ENCODE measurements around the gene SLMAP.

Gene SLMAP

DNA sequence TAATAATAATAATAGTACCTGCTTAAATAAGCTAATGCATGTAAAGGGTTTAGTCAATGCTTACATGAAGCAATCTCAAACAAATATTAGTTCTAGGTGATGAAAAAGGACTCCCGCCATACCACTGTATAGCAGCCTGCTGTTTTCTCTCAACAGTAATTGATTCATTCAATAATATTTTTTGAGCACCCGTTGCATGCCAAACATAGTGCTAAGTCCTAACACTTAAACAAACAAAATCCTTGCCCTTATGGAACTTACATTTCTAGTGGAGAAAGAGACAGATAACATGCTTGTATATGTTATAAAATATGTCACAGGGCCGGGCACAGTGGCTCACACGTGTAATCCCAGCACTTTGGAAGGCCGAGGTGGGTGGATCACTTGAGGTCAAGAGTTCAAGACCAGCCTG is 190.9 kb downstream of the SLMAP start:
- no peak for DNase-seq

GRCh38 chr3:57948080-57948671 is 192.1 kb downstream of the SLMAP start:
- no peak for DNase-seq

DNA sequence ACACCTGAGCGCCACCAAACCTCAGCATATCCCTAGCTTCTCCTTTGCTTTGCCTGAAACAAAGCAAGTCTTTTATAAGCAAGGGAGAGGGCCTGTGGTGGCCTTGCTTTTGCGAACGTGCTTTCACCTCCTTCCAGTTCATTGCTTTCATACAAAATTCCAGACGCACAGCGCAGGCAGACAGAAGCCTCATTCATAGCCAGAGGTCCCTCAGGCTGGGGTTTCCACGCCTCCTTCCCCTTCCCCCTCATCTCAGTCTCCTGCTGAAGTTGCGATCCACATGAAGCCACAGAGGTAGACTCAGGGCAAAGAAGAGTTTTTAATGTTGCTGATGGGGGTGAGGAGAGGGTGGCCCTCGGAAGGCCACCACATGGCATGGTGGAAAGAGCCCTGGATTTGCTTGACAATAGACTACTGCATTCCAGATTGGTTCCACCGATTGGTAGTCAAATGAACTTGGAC is 192.7 kb downstream of the SLMAP start:
- DNase-seq = no peak

- no peak for DNase-seq
These were observed 193.2 kb downstream of the SLMAP start for GRCh38 chr3:57949344-57949743.

GRCh38 chr3:57949785-57950615 is 193.9 kb downstream of the SLMAP start:
- no peak for DNase-seq

DNA sequence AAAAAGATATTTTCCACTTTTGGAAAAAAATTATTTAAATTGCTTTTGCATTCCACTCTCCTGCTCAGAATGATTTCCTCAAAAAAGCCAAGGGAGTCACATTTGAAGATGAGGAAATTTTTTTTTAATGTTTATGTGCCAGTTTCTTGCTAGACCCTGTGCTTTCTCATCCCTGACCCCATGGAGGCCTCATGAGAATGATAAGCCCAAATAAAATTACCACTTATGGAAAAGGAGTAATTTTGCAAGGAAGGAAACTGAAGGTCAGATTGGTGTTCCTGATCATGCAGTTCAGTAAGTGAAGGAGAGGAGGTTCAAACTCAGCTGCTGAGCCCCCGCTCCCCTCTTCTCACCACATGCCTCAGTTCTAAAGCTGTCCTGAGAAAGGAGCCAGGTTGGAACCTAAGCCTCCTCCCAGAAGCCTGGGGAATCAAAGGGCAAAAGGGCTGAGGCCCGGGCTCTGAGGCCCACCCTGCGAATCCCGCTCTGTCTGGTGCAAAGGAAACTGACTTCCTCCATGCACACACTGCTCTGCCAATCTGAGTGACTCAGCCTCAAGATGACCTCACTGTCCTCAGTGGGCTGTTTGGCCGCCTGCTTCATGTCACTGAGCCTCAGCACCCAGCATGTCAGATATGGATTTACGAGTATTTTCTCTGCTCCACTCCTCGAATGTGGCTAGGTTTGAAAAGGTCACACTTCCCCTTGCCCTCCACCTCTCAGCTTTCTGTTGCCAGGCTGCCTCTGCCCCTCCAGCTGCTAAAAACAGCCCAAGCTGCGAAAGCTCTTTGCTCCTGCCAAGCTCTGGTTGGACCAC is 195.2 kb downstream of the SLMAP start:
- peak; percentile 70 for DNase-seq

DNA sequence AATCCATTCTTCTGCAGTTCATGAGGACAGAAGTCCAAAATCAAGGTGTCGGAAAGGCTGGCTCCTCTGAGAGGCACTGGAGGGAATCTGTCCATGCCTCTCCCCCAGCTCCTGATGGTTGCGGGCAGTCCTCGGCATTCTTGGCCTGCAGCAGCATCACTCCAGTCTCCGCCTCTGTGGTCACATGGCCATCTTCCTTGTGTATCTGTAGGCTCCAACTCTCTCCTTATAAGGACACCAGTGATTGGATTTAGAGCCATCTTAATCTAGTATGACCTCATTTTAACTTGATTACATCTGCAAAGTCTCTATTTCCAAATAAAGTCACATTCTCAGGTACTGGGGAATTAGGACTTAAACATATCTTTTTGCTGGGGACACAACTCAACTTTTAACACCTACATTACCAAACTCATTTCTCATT is 196.1 kb downstream of the SLMAP start:
- DNase-seq = peak; percentile 62

DNA sequence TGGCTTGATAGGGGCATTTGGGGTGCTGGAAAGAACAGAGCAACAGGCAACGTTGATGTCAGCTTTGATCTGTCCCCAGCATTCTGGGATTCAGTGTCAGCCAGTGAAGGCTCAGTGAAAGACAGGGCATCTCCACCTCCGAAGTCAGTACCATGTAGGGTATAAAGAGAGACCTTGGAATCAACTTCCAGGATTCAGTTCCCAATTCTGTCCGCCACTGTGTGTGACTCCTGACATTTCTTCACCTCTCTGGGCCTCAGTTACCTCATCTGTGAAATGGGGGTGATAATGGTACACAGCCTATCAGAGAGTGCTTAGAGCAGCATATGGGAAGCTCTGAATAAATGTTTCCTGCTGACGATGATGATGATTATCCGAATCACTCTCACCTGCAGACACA is 196.5 kb downstream of the SLMAP start:
- no peak for DNase-seq

DNA sequence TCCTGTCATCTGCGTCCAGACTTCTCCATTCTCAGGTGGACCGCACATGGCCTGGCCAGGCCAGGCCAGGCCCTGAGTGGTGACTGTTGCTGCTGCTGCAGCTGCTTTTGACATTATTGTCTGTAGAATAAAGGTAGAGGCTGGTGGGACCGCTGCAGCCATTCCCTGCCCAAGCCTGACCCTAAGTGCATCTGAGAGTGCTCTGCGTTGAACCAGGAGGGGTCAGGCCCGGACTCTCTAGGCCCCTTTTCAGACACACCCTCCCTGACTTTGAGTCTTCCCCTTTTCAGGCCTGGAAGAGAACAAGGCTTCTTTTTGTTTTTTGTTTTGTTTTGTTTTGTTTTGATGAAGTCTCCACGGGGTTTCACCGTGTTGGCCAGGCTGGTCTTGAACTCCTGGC is 197.5 kb downstream of the SLMAP start:
- DNase-seq = no peak

DNA sequence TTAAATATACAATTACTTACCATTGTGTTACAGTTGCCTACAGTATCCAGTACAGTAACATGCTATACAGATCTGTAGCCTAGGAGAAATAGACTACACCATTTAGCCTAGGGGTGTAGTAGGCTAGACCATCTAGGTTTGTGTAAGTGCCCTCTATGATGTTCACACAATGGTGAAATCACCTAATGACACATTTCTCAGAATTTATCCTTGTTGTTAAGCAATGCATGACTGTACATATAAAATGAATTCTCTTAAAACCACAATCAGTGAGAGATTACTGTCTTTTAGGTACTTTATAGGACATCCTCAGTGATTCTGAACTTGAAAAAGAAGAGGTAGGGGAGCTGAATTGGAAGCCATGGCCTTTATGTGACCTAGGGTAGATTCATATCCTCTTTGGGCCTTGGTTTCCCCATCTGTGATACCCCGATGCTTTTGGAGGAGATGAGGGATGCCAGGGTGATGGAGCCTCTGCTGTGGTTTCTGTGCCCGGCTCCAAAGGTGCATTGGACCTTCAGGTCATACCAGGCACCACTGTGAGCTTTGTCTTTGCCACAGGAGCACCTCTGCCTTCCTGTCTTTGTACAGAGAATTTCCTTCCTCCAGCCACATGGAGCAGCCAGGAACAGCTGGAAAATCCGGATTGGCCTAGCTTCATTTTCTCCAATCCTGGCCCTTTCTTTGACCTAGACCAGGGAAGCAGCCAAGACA is 200.2 kb downstream of the SLMAP start:
- no peak for DNase-seq

- DNase-seq = no peak
These were observed 200.7 kb downstream of the SLMAP start for GRCh38 chr3:57956833-57957174.

GRCh38 chr3:57957824-57958223 is 201.7 kb downstream of the SLMAP start:
- DNase-seq = no peak

GRCh38 chr3:57958642-57959422 is 202.7 kb downstream of the SLMAP start:
- no peak for DNase-seq

DNA sequence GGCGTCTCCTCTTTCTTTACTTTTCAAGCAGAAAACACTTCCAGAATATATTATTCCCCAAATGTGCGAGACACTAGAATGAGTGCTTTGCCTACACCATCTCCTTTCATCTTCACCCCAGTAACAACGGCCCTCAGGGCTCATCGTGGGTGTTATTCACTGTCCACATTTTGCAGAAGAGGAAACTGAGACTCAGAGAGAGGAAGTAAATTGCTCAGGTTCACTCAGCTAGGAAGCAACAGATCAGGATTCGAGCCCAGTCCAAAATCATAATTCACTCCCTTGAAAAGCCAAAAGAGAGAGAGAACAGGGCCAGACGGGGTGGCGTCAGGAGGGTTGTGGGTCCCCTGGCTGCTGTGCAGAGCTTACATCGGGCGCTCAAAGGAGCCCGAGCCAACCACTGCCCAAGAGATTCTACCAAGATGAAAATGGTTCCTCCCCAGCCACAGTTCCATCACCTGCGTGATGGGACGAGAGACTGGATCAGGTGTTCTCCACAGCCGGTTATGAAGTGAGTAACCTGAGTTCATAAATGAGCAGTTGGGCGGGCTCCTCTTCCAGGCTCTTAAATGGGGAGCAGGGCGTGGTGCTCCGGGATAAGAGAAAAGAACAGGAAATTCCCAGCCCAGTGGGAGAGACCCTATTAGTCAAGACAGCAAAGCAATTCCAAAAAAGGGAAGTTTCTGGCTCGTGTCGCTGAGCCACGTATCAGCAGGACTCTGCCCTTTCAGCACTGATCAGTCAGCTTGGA is 203.5 kb downstream of the SLMAP start:
- no peak for DNase-seq

DNA sequence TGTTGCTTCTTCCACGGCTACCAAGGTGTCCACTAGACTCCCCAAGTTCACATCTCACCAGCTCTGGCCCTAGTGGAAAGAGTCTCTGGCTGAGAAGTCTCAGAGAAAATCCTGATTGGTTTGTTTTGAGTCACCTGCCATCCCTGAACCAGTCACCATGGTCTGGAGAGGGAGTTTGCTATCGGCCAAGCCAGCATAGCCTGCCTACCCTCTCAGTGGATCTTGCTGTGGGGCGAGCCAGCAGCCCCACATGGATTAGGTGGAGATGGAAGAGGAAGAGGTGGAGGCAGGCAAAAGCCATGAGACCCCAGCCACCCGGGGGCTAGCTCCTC is 204.0 kb downstream of the SLMAP start:
- DNase-seq = no peak

DNA sequence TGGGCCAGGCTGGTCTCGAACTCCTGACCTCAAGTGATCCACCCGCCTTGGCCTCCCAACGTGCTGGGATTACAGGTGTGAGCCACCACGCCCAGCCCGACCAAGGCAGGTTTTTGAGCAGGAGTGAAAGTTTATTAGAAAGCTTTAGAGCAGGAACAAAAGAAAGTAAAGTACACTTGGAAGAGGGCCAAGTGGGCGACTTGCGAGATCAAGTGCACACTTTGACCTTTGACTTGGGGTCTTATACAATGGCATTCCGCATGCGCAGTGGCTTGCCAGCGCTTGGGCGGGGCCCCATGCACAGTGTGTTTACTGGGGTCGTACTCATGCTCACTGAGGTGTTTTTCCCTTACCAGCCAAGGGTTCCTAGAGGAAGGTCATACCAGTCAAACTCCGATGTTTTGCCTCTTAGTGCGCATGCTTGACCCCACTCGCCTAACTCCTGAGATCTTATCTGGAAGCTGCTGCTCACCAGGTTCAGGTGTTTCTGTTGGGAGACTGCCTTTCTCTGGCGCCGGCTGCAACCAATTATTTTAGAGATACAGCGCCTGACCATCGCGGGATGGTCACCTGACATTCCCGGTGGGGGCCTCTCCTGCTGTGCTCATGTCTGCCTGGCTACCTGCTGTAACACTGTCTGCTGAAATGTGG is 205.2 kb downstream of the SLMAP start:
- DNase-seq = no peak

DNA sequence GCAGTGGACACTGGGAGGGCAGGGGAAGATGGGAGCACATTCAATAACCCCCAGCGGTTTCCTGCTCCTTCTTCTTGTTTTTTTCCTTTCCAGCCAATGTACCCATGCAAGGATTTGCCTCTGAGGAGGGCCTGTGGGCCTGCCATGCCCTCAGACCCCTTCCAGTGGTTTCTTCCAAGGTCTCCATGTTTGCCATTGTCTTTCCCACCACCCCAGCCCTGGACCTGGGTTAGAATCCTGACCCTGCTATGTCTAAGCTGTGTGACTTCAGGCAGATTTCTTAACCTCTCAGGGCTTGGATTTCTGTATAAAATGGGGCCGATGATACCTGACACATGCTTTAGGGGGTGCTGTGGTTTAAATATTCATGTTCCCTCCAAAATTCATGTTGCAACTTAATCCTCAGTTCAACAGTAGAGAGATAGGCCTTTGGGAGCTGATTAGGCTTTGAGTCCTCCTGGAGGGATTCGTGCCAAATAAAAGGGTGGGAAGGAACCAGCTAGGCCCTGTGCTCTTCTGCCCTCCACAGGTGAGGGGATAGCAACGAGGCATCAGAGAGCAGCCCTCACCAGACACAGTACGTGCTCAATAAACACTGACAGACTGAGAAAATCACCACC is 205.8 kb downstream of the SLMAP start:
- no peak for DNase-seq

DNA sequence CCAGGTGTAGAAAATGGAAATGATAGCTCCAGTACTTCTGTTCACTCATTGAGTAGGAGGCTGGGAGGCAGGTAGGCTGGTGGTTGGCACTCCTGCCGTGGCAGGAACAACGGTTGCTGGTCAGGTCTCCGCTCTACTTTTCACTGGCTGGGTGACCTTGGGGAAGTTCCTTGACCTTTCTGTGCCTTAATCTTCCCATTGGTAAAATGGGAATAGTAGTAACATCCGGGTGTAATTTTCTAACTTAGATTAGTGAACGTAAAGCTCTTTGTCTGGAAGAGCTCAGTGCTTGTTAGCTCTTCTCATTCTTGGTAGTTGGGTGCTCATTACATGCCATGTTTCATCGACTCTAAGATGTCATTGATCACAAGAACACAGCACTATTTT is 206.3 kb downstream of the SLMAP start:
- no peak for DNase-seq

DNA sequence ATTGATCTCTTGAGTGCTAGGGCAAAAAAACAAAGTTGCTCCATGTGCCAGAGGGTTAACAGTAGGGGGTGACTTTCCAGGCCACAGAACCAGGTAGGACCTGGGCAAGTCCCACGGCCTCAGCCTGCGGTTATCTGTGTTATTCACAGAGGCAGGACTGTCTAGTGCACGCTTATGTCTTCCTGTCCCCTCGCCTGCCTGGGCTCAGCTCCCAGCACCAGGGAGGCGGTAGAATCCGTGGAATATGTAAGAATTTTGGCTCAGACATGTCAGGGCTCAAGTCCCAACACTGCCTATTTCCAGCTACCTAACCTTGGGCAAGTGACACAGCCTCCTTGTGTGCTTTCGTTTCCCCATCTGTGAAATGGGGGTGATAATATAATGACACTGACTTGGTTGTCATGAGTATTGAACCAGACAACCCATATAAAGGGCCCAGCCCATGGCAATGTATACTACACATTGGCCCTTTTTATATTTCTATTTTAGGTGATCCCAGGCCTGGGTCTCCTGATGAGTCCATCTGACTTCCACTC is 207.8 kb downstream of the SLMAP start:
- no peak for DNase-seq

- DNase-seq = no peak
These were observed 210.7 kb downstream of the SLMAP start for GRCh38 chr3:57966829-57967228.

Data from right hindlimb (tissue), 1 donor.